Activated naive CD8-positive, alpha-beta T cell treated with anti-CD3 and anti-CD28 coated beads, Interleukin-2, amount 50 U/mL, for 16 hours (primary cell): ENCODE data around the gene OXCT1.
"Not testable (repeated sequence)": the region's sequence is repeated elsewhere in the genome, so short reads cannot be mapped to it uniquely, and the experiment has no call there.

Experiments
- DNase-seq: peaks from one replicate; pipeline ENCODE4 v3.0.0-alpha.2; 2020; ENCODE audit warnings: low read depth, low spot score

The OXCT1 gene

GRCh38 chr5:41776435-41776834 is 93.8 kb downstream of the OXCT1 start:
- no peak for DNase-seq

GRCh38 chr5:41773799-41774198 is 96.4 kb downstream of the OXCT1 start:
- no peak for DNase-seq

- no peak for DNase-seq
Observed at GRCh38 chr5:41772785-41773442, 97.3 kb downstream of the OXCT1 start.

GRCh38 chr5:41772056-41772455 is 98.2 kb downstream of the OXCT1 start:
- no peak for DNase-seq

GRCh38 chr5:41770799-41771198 is 99.4 kb downstream of the OXCT1 start:
- no peak for DNase-seq

GRCh38 chr5:41768692-41769091 is 101.5 kb downstream of the OXCT1 start:
- DNase-seq = no peak

GRCh38 chr5:41764650-41765049 is 105.6 kb downstream of the OXCT1 start:
- DNase-seq = no peak

- no peak for DNase-seq
Observed at GRCh38 chr5:41763574-41763973, 106.7 kb downstream of the OXCT1 start.

GRCh38 chr5:41763081-41763480 is 107.1 kb downstream of the OXCT1 start:
- DNase-seq = no peak

- no peak for DNase-seq
Observed at GRCh38 chr5:41762426-41762825, 107.8 kb downstream of the OXCT1 start.

GRCh38 chr5:41761663-41762062 is 108.6 kb downstream of the OXCT1 start:
- DNase-seq = no peak

GRCh38 chr5:41755705-41756104 is 114.5 kb downstream of the OXCT1 start:
- DNase-seq = no peak

GRCh38 chr5:41754857-41755256 is 115.4 kb downstream of the OXCT1 start:
- no peak for DNase-seq

GRCh38 chr5:41751867-41752266 is 118.4 kb downstream of the OXCT1 start:
- DNase-seq = no peak

GRCh38 chr5:41748631-41749030 is 121.6 kb downstream of the OXCT1 start:
- no peak for DNase-seq

GRCh38 chr5:41747708-41748107 is 122.5 kb downstream of the OXCT1 start:
- no peak for DNase-seq

- DNase-seq = no peak
Observed at GRCh38 chr5:41747301-41747700, 122.9 kb downstream of the OXCT1 start.

- DNase-seq = not testable (repeated sequence)
Observed at GRCh38 chr5:41742608-41743007, 127.6 kb downstream of the OXCT1 start.

GRCh38 chr5:41738710-41739354 is 131.4 kb downstream of the OXCT1 start:
- DNase-seq = no peak

- no peak for DNase-seq
Observed at GRCh38 chr5:41736641-41737040, 133.6 kb downstream of the OXCT1 start.

- DNase-seq = no peak
Observed at GRCh38 chr5:41735213-41735612, 135.0 kb downstream of the OXCT1 start.

GRCh38 chr5:41729381-41729780 is 140.8 kb downstream of the OXCT1 start:
- DNase-seq = not testable (repeated sequence)

GRCh38 chr5:41728281-41728680 is 141.9 kb downstream of the OXCT1 start:
- no peak for DNase-seq
